COR-L47 (cell line): ENCODE data around the gene ME3.
A peak's percentile ranks its signal among the peaks of the same experiment; 100 is the strongest.

Experiments
- DNase-seq: peaks from one replicate; lab custom pipeline; 2025; lab: John Stamatoyannopoulos, UW

The ME3 gene

GRCh38 chr11:86692746-86693145 lies 20.3 kb upstream of the ME3 start:
- DNase-seq: no peak

- no peak for DNase-seq
Observed at GRCh38 chr11:86692317-86692716, 19.9 kb upstream of the ME3 start.

GRCh38 chr11:86688398-86689179 lies 16.2 kb upstream of the ME3 start:
- no peak for DNase-seq

- no peak for DNase-seq
Observed at GRCh38 chr11:86687185-86687778, 14.9 kb upstream of the ME3 start.

- DNase-seq: no peak
Observed at GRCh38 chr11:86686531-86686930, 14.1 kb upstream of the ME3 start.

GRCh38 chr11:86681483-86681756 lies 9.0 kb upstream of the ME3 start:
- no peak for DNase-seq

GRCh38 chr11:86680716-86681482 lies 8.5 kb upstream of the ME3 start:
- no peak for DNase-seq

- DNase-seq: no peak
Observed at GRCh38 chr11:86678823-86679222, 6.4 kb upstream of the ME3 start.

- no peak for DNase-seq
Observed at GRCh38 chr11:86678296-86678695, 5.9 kb upstream of the ME3 start.

- no peak for DNase-seq
Observed at GRCh38 chr11:86676533-86677154, 4.2 kb upstream of the ME3 start.

GRCh38 chr11:86676010-86676409 lies 3.6 kb upstream of the ME3 start:
- no peak for DNase-seq

GRCh38 chr11:86675017-86675416 lies 2.6 kb upstream of the ME3 start:
- DNase-seq: no peak

GRCh38 chr11:86673872-86674750 lies 1.7 kb upstream of the ME3 start:
- no peak for DNase-seq

- DNase-seq: no peak
Observed at GRCh38 chr11:86673055-86673843, 833 bp upstream of the ME3 start.

- peak; percentile 53 for DNase-seq
Observed at GRCh38 chr11:86671531-86672006, 847 bp downstream of the ME3 start.

- DNase-seq: no peak
Observed at GRCh38 chr11:86670911-86671310, 1.5 kb downstream of the ME3 start.

GRCh38 chr11:86670181-86670580 lies 2.2 kb downstream of the ME3 start:
- DNase-seq: no peak

- DNase-seq: peak; percentile 19
Observed at GRCh38 chr11:86669424-86669823, 3.0 kb downstream of the ME3 start.

GRCh38 chr11:86668929-86669328 lies 3.5 kb downstream of the ME3 start:
- DNase-seq: no peak

- no peak for DNase-seq
Observed at GRCh38 chr11:86666193-86666592, 6.2 kb downstream of the ME3 start.

GRCh38 chr11:86664930-86665329 lies 7.5 kb downstream of the ME3 start:
- no peak for DNase-seq
